Limb (tissue), 2 donors: ENCODE results near the gene PPHLN1.

ENCODE experiments used
- DNase-seq, 2 donors: peaks; one replicate each; pipeline ENCODE4 v3.0.0-alpha.2; 2016; ENCODE audit errors: extremely low spot score in 2 of 2

The PPHLN1 gene, protein sequence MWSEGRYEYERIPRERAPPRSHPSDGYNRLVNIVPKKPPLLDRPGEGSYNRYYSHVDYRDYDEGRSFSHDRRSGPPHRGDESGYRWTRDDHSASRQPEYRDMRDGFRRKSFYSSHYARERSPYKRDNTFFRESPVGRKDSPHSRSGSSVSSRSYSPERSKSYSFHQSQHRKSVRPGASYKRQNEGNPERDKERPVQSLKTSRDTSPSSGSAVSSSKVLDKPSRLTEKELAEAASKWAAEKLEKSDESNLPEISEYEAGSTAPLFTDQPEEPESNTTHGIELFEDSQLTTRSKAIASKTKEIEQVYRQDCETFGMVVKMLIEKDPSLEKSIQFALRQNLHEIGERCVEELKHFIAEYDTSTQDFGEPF

DNA sequence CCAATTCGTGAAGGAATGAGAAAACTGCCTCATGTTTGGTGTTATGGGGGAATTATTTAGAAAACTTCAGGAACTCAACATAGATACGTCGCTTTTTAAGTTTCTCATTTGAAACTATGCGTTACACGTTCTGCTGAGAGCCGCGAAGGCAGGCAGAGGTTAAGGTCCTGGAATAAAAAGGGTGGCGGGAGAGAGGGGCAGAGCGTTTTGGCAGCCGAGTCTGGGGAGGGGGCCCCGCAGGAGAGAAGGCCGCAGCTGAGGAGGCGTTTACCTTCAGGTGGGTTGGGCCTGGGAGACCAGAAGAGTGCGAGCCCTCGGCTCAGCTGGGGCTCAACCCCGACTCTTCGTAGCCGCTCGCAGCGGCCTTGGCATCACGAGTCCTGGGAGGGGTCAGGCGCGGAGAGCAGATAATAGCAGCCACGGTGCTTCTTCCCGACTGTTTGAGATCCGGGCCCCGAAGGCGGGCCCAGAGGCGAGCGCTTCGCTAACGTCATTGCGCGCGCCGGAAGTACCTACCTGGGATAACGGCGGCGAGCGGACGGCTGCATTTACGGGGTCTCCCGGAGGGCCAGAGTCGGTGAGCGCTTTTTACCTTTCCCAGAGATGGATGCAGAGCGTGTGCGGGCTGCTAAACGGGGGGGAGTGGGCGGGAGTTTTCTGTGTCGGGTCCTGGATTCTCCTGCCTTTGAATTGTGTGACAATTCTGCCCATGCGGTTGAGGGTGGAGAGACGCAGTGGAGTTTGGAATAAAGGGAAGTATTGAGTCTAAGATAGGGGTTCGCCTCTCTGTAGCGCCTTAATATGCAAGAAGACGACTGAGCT is at the start of gene PPHLN1, which contains the start of gene ZCRB1:
TSS of gene PPHLN1 (plus strand) at position 515 of the 822 bp plus-strand sequence. CDS start 9,736 bp downstream, outside the sequence.
TSS of gene ZCRB1 (minus strand) at position 442 of the 822 bp plus-strand sequence. CDS start 1,992 bp downstream, outside the sequence.
- DNase-seq, result peak; percentile 82 to 91

DNA sequence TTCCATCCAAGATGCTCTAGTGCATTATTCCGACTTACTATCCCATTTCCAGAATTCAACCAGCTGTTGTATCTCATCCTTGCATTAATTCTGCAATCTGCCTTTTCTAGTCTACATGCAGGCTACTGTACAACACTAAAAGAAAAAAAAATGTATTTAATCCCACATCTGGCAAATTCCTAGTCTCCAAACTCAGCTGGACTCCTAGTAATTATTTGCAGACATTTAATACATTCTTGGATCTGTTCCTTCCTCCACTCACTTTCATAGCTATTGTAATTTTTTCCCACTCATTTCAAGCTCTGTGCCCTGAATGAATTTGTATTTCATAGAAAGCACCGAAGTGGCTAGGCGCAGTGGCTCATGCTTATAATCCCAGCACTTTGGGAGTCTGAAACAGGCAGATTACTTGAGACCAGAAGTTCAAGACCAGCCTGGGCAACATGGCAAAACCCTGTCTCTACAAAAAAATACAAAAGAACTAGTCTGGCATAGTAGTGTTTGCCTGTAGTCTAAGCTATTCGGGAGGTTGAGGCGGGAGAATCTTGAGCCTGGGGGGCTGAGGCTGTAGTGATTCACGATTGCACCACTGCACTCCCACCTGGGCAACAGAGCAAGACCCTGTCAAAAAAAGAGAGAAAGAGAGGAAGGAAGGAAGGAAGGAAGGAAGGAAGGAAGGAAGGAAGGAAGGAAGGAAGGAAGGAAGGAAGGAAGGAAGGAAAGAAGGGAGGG is 48.4 kb upstream of the PPHLN1 start:
- peak in 1 of 2 donors; percentile 44 for DNase-seq

DNA sequence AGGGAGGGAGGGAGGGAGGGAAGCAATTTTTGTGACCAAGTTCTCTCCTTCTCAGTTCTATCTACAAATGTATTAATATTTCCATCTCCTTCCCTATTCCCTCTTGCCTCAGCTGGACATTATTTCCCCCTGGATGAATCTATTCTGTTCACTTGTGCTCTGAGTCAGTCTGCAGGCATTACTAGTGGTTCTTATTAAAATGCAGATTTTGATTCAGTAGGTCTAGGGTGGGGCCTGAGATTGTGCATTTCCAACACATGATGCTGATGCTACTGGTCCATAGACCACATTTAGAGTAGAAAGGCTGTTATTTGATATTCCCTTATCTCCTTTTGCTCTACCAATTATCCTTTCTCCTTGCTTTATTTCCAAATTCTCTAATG is 47.8 kb upstream of the PPHLN1 start:
- DNase-seq, result no peak

DNA sequence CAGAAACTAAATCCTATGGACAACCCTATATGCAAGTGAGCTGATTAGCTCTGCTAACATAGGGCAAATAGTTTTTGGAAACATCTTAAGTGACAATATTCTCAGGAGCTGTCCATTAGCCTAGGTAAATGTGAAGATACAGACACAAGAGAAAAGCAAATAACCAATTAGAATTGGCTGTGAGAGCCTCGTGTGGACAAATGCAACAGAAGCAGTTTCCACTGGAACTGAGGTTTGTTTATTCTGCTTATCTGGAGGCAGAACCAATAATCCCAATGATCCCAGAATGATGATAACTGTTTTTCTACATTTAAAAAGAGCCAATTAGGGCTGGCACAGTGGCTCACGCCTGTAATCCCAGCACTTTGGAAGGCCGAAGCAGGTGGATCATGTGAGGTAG is 44.7 kb upstream of the PPHLN1 start:
- no peak for DNase-seq

DNA sequence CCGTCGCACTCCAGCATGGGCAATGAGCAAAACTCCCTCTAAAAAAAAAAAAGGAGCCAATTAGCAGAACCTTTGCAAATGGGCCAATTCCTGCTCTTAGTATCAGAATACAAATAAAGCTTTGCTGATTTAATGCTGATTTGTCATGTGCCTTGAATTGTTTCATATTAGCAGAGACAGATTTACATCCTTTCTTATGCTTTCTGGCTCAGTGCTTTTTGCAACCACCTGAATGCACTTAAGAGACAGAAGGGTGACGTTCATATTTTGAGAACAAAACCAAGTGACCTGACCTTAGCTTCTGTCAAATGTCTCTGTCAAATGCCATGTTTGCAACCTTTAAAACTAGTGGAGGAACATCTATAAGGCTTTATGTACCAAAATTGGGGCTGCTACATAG is 44.1 kb upstream of the PPHLN1 start:
- no peak for DNase-seq

DNA sequence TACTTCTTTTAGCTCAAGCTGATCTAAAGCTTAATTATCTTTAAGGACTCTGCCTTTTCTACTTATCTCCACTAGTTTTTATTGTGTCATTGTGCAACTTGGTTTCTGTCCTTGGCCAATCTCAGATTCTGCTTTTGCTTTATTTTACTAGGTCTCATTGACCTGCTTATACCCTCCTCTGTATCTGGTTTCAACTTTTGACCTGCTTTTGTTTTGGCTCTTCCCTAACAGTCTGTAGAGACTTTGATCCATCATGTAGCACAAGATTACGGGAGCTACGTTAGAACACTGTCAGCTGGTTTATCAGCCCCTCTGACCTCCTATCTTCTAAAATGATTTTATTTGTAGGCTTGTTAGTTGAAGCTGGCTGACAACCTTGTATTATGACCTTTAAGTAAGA is 43.7 kb upstream of the PPHLN1 start:
- DNase-seq, result no peak

DNA sequence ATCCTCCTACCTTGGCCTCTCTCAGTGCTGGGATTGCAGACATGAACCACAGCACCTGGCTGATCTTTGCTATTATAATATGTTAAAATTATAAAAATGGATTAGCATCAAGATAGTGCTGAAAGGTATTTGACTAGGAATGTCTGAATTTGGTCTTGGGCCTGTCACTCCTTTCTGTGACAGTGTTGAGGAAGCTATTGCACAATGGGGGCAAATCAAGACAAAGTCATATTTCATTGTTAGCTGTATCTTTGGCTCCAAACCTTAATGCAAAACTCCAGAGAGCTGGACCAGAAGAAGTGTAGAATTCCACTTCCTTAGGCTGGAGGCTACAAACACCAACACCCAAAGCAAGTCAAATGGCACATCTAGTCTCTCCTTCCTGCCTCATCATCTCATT is 42.2 kb upstream of the PPHLN1 start:
- DNase-seq, result no peak

DNA sequence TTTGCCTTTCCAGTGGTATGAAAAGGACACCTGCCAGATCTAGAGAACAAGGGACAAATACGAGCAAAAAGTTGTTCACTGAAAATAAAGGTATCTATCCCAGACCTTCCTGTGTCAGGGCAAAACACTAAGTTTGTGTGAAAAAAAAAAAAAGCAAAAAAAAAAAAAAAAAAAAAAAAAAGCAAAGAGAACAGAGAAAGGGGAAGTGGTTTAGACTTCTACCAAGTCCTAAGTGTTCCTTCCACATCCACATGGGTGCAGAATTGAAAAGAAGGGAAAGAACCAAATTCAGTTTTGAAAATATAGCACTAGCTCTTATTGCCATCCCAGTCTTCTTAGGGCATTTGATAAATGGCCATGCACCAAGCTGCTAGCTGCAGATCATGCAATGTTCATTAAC is 41.8 kb upstream of the PPHLN1 start:
- no peak for DNase-seq

DNA sequence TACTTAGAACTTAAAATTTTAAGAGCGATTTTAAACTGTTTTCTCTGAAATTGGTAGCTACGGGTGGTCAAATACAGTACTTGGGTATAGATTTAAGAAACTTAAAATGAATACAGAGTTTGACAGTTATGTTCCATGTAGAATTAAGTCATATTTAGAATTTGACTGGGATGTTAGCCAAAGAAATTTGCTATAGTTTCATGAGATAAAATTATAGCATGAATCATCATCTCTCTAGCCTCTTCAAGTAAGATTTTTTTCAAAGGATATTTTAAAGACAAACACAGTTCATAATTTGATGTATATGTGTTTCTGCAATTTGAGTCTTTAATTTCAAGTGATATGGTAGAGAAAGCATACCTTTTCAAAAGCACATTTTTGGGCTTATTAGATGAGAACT is 41.1 kb upstream of the PPHLN1 start:
- DNase-seq, result peak in 1 of 2 donors; percentile 23

DNA sequence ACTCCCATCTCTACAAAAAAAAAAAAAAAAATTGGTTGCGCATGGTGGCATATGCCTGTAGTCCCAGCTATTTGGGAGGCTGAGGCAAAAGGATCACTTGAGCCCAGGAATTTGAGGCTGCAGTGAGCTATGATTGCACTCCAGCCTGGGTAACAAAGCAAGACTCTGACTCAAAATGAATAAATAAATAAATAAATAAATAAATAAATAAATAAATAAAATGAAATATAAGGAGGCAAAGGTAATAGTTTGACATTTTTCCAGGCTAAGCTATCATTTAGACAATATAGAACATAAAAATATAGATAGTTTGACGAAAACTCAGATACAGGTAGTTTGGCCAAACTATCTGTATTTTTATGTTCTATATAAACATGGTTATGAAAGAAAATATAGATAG is 40.5 kb upstream of the PPHLN1 start:
- no peak for DNase-seq

DNA sequence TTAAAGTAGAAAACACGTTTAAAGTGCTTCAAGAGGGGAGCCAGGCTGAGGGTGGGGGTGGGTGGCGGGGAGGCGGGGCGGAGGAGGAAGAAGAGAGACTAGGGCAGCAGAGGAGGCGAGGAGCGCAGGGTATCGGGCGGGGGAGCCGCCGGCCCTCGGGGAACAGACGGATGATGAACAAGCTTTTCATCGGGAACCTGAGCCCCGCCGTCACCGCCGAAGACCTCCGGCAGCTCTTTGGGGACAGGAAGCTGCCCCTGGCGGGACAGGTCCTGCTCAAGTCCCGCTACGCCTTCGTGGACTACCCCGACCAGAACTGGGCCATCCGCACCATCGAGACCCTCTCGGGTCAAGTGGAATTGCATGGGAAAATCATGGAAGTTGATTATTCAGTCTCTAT is 39.2 kb upstream of the PPHLN1 start:
- DNase-seq, result no peak

DNA sequence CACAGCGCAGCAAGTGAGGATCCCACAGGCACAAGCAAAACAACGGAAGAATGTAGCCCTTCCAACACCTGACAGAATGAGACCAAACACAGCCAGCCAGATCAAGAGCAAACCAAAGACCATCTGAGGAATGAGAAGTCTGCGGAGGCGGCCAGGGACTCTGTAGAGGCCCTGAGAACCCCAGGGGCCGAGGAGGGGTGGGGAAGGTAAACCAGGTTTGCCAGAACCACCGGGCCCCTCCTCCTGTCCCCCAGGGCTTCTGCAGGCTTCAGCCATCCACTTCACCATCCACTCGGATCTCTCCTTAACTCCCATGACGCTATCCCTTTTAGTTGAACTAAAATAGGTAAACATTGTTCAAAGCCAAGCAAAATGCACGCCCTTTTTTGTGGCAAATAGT is 37.4 kb upstream of the PPHLN1 start:
- DNase-seq, result no peak

DNA sequence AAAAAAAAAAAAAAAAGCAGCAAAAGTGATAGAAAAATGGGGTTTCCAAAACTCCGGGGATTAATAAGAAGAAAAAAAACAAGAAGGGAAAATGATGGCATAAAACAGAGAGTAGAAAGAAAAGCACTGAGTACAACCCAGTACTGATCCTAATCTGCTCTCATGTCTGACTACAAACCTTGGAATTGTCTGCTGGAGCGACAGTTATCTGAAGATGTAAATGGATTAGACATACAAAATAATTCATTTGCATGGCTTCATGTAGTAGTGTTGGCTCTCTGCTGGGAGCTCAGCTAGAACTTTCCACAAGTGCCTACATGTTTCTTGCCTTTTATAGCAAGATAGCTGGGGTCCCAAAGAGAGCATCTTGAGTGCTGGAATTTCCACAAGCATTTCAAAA is 34.3 kb upstream of the PPHLN1 start:
- no peak for DNase-seq

DNA sequence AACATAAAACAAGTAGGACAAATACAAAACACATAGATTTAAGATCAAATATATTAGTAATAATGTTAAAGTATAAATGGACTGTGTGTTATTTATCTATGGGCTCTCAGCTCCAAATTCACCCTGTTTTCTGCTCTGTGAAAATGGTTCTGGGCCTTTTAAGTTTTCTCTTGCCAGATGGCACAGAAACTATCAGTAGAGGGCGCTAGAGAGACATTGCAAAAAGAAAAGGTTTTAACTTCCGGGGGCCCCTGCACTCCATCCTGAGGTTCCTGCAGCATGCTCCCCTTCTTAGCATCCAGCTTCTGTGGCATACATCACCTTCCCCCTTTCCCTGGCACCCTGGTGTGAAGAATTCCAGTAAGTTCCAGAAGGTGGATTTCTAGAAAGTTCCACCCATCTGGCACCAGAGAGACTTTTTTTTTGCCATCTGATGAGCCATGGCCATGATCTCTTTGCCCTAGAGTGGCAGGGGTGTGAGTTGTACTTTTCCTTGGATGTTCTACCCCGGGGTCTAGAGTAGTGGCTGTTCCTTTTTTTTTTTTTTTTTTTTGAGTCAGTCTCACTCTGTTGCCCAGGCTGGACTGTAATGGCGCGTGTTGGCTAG is 29.4 kb upstream of the PPHLN1 start:
- no peak for DNase-seq

DNA sequence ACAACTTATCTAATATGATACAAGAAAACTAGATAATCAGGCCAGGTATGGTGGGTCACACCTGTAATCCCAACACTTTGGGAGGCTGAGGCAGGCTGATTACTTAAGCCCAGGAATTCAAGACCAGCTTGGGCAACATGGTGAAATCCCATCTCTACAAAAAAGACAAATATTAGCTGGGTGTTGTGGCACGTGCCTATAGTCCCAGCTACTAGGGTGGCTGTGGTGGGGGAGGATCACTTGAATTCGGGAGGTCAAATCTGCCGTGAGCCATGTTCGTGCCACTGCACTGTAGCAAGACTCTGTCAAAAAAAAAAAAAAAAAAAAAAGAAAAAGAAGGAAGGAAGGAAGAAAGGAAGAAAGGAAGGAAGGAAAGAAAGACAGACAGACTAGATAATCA is 27.1 kb upstream of the PPHLN1 start:
- DNase-seq, result no peak

DNA sequence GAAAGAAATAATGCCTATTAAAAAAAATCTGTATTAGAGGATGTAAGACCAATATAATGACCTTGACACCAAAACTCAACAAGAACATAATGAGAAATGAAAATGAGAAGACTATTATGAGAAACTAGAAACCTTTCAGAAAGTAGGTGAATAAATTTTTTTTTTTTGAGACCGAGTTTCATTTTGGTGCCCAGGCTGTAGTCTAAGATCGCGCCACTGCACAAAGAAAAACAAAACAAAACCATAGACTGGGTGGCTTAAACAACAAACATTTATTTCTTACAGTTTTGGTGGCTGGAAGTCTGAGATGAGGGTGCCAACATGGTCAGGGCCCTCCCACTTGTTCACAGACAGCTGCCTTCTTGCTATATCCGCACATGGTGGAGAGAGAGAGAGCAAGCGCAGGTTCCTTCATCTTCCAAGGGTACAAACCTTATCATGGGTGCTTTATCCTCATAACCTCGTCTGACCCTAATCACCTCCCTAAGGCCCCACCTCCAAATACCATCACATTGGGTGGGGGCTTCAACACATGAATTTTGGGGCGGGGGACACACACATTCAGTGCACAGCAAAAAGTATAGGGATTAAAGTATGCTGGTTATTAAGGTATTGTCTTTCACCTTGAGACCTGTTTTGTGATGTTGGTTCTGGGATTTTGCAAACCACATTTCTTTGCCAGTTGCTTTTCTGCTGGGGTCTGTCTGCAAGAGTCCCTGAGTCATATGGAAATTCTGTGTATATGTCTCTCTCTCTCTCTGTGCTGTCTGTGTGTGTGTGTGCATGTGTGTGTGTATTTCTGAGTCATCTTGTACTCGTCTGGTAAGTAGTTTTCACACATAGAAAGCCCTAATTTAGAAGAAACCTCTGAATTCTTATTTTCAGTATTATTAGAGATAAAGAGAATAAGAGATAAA is 26.3 kb upstream of the PPHLN1 start:
- DNase-seq, result no peak

DNA sequence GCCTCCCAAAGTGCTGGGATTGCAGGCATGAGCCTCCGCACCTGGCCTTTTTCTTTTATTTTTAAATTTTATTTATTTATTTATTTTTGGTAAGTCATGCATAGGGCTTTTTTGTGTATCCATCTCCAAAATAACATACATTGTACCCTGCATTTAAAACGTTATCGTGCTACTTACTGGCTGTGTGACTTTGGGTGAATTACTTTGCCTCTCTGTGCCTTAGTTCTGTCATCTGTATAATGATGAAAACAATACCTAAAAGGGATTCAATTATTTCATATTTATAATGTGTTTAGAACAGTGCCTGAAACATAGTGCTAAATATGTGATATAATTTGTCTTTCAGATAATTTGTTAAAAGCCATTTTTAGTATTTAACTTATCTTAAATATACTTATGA is 19.7 kb upstream of the PPHLN1 start:
- DNase-seq, result no peak

DNA sequence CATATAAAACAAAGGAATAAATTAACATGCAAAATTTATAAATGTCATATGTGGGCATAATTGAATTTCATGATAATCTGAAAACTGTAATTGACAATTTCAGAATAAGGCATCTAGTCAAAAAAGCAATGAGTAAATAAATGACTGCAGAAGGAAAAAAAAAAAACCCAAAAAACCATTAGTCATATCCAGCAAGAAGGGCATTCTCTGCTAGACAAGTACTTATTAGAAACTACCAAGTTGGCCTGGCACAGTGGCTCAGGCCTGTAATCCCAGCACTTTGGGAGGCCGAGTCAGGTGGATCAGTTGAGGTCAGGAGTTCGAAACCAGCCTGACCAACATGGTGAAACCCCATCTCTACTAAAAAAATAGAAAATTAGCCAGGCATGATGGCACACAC is 17.6 kb upstream of the PPHLN1 start:
- DNase-seq, result no peak

DNA sequence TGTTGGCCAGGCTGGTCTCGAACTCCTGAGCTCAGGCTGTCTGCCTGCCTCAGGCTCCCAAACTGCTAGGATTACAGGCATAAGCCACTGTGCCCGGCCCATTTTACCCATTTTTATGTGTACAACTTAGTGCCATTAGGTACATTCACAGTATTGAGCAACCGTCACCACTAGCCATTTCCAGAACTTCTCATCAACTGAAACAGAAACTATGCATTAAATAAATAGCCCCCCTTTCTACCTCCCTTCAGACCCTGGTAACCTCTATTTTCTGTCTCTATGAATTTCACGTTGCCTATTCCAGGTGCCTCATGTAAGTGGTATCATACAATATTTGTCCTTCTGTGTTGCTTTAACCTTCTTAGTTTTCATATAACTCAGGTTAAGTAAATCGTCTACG is 16.0 kb upstream of the PPHLN1 start:
- DNase-seq, result no peak

DNA sequence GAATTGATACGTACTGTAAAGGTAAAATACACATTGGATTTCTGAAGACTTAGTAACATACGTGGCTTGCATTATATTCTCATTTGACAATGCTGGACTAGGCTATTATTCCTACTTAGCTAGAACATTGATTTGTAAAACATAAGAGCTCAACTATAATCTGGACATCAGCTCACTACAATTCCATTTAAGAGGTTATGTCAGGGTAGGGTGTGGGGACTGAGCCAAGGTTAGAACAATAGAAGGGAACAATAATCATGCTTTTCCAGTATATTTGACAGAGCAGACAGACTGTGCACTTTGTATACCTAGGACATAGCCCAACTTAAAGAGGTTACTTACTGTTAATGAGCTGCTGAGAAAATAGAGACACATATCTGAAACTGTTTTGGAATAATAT is 10.9 kb upstream of the PPHLN1 start:
- no peak for DNase-seq

DNA sequence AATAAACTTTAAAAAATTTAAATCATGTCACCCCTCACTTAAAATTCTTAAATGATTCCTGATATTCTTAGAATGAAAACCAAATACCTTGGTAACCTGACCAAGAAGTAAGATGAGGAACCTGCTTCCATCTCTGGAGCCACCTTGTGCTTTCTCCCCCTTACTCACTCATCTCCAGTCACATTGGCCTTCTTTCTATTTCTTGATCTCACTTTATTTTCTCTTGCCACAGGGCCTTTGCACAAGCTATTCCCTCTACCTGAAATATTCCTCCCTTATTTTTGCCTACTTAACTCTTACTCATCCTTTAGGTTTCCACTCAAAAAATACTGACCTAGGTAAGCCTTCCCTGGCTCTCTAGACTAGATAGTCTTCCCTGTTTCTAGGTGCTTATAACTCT is 5.2 kb upstream of the PPHLN1 start:
- no peak for DNase-seq
